AML-193 (cell line): ENCODE data around the gene HPN.
"Not testable (repeated sequence)": the region's sequence is repeated elsewhere in the genome, so short reads cannot be mapped to it uniquely, and the experiment has no call there.

ENCODE experiments used
- DNase-seq, 2 experiments: peaks; one replicate each; lab custom pipeline; 2025; lab: John Stamatoyannopoulos, UW

HPN gene

DNA sequence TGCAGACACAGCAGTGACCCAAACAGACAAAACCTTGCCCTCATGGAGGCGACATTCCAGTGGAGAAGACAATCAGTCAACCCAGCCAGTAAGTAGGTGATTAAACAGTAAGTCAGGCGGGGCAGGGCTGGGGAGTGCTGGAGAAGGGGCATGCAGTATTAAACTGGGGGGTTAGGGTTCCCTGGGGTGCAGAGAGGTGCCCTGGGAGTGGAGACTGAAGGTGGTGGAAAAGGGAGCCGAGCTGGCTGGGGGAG lies 42.9 kb downstream of the HPN start:
- no peak for DNase-seq

DNA sequence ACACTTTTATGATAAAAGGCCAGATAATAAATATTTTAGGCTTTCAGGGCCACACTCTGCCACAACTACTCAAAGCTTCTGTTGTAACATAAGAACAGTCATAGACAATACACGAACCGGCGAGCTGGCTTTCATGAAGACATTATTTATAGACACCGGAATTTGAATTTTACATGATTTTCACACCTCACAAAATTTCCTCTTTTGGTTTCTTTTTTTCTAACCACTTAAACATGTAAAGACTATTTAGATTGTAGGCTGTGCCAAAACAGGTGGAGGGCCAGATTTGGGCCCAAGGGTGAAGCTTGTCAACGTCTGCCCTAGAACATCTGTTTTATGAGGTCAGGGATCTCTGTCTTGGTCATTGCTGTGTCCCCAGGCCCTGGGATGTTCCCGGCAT lies 44.4 kb downstream of the HPN start:
- DNase-seq = no peak

DNA sequence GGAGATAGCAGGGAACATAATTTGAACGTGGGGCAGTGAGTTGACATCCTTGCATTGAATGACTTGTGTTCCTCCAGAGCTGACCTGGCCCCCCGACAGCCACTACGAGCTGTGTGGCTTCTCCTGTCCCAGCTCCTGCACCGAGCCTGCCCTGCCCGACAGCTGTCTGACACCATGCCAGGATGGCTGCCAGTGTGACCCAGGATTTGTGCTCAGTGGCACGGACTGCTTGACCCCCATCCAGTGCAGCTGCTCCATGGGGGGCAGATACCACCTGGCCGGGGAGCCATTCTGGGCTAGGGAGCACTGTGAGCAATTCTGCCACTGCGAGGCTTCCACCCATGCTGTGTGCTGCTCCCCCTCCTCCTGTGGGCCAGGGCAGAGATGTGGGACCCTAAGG lies 44.9 kb downstream of the HPN start:
- DNase-seq = no peak

DNA sequence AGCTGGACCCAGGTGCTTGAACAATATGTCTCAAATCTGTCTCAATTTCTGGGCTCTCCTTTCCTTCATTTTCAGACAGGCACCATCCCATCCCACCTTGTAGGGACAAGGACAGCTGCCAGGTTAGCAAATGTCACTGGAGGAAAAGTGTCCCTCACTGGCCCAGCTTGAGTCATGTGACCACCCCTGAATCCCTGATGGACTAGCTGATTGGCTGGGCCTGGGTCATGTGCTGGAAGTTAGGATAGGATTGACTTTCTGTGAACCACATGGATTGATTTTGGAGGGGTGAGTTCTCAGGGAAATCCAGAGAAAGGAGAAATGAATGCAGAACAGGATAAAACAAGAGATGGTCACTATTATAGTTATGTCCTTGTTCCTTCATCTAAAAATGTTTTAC lies 45.9 kb downstream of the HPN start:
- no peak for DNase-seq

DNA sequence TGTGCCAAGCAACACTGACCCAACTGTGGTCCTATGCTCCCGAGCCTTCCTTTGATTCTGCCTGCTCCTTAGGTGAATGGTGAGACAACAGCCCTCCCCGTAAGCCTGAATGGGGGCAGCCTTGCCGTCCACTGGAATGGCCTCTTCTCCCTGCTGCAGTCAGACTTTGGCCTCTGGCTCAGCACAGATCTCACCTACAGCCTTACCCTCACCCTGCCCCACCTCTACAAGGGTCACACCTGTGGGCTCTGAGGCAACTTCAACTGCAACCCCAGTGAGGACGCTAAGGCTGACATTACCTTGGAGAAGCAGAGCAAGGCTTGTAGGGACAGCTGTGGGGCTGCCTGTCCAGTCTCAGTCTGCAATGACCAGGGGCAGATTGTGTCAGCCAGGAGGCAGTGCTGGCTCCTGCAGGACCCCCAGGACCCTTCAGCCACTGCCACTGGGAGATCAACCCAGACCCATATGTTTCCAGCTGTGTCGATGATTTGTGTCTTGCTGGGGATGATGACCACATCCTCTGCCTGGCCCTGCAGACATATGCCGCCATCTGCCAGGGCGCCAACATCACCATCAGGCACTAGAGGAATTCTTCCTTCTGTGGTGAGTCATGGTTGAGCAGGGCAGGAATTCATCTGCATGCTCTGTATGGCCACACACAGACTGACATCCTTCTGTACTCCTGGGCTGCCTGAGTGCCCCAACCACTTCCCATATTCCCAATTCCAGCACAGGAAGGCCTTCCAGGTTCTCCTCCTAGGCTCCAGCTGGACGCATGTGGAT lies 46.8 kb downstream of the HPN start:
- no peak for DNase-seq

DNA sequence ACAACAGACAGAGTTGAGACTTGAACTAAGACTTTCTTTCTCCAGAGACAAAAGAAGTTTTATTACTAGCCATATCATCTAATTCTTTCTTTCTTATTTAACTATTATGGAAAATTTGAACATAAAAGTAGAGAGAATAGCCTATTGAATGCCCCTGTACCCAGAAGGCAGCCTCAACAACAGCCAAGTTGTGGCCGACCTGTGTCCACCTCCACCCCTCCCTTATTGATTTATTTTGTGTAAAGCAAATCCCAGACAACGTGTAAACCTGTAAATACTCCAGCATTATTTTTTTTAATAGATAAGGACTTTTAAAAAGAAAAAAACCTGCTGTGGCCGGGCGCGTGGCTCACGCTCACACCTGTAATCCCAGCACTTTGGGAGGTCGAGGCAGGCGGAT lies 48.0 kb downstream of the HPN start:
- DNase-seq = no peak

DNA sequence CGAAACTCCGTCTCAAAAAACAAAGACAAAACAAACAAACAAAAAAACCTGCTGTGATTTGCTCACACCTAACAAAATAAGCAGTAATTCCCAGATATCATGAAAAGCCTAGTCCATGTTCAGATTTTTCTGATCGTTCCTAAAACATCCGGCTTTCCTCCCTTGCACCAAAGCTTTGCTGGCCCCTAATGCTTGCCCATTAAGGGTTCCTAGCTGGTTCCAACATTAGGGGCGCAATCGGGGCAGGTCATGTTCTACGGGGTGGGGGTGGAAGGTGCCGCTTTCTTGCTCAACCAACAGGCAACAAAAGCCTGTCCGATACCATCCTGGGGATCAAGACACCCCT lies 48.6 kb downstream of the HPN start:
- DNase-seq = no peak

DNA sequence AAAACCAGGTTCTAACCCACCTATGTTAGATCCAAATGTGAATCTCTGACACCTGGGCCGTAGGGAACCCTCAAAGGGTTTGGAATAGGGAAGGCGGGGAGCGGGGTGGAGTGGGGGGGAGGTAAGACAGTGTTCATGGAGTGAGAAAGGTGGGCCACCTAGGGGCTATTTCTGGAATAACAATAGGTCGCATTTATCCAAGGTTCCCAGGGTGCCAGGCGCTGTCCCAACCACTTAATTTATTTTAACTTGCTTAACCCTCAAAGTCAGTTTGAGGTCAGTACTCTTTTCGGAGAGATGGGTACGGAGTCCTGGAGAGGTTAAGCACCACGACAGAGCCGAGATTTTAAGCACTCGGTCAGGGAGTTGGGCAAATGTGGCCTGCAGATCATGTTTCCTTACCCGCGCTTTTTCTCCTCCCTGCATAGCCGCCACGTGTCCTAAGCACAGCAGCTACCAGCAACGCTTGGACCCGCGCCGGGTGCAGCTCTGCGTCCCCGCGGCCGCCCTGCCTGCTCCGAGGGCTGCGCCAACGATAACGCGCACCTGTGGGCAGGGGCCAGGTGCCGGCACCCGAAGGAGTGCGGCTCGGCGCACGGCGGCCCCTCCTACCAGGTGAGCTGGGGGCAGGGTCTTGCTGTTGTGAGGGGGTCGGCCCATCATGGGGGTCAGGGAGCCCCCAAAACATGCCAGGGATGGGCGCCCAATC lies 49.1 kb downstream of the HPN start:
- peak; percentile 47 to 55 for DNase-seq

DNA sequence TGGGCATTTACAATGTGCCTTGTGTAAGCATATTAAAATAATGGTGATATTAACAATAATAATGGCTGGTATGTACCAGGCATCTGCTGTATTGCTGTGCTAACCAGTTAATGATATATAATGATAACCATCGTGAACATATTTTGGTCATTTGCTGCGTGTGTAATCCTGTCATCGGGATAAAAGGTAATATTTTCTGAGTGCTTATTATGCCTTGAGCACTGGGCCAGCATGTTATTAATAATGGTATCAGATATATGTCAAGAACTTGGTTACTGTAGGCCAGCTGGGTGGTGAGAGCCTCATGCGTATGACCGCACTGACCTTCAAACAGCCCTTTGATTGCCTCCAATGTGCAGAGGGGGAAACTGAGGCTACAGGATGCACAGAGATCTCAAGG lies 51.9 kb downstream of the HPN start:
- no peak for DNase-seq

DNA sequence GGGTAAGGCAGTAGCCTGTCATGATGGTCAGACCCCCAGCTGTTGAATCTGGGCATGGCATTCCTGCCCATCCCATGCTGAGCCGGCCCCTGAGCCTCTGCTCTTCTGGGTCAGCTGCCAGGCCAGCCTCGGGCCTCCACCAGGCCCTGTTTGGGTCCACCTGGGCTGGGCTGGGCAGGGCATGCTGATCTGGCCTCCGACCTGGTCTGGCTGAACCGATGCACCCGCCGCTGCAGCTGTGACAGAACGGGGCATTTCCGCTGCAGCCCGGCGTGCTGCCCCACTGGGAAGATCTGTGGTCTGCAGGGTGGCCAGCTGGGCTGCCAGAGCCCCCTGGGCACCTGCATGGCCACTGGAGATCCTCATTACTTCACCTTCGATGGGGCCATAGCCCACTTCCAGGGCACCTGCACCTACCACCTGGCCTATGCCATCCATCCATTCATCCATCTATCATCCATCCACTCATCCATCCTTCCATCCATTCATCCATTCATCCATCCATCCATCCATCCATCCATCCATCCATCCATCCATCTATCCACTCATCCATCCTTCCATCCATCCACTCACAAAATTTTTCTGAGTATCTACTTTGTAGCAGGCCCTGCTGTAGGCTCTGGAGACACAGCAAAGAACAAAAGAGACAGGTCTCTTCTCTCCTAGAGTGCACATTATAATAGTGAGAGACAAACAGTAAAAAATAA lies 52.6 kb downstream of the HPN start:
- no peak for DNase-seq

DNA sequence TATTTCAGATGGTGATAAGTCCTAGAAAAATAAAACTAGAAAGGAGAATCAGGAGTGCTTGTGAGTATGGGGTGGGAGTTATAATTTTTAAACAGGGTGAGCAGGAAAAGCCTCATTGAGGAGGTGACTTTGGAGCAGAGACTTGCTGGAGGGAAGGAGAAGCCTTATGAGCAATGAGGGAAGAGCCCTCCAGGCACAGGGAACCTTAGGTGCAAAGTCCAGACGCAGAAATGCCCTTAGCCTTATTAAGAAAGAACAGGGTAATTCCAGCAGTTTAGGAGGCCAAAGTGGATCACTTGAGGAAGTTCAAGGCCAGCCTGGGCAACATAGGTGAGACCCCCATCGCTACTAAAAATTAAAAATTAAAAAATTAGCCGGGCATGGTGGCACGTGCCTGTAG lies 53.1 kb downstream of the HPN start:
- DNase-seq = no peak

DNA sequence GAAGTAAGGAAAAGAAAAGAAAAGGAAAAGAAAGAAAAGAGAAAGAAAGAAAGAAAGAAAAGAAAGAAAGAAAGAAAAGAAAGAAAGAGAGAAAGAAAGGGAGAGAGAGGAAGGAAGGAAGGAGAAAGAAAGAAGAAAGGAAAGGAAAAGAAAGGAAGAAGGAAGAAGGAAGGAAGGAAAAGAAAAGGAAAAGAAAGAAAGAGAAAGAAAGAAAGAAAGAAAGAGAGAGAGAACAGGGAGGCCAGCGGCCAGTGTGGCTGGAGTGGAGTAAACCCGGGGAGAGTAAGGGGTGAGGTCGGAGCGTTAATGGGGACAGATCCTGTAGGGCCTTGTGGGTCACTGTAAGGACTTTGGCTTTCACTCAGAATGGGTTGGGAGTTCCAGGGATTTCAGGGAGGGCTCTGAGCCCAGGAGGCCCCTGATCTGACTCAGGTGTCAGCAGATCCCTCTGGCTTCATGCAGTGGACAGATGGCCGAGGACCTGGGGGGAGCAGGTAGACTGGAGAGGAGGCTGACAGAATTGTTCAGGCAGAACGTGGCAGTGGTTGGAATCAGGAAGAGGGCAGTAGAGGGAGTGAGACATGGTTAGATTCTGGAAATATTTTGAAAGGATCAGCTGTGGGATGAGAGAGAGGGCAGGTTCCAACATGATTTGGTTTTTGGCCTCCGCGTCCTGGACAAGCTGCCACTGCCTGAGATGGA lies 54.3 kb downstream of the HPN start:
- no peak for DNase-seq

DNA sequence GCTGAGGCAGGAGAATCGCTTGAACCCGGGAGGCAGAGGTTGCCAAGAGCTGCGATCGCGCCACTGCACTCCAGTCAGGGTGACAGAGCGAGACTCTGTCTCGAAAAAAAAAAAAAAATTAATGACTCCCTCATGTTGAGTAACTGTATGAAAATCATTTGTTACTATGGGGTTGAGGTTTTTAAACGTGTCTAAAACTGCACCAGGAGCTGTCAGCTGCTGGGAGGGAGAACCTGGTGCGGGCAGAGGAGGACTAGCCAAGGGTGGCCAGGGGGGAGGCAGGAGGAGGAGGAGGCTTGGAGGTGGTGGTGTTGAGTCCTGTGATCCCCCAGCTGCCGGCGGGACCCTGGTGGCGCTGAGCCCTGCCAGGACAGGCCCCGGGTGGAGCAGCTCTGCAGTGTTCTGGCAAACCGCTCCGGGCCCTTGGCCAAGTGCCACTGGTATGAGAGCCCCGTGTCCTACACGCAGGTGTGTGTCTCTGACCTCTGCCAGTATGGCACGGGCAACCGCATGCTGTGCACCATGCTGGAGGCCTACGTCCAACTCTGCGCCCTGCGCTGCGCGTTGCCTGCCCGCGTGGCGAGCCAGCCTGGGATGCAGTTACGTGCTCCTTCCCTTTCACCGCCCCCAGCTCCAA lies 57.0 kb downstream of the HPN start:
- DNase-seq = no peak

DNA sequence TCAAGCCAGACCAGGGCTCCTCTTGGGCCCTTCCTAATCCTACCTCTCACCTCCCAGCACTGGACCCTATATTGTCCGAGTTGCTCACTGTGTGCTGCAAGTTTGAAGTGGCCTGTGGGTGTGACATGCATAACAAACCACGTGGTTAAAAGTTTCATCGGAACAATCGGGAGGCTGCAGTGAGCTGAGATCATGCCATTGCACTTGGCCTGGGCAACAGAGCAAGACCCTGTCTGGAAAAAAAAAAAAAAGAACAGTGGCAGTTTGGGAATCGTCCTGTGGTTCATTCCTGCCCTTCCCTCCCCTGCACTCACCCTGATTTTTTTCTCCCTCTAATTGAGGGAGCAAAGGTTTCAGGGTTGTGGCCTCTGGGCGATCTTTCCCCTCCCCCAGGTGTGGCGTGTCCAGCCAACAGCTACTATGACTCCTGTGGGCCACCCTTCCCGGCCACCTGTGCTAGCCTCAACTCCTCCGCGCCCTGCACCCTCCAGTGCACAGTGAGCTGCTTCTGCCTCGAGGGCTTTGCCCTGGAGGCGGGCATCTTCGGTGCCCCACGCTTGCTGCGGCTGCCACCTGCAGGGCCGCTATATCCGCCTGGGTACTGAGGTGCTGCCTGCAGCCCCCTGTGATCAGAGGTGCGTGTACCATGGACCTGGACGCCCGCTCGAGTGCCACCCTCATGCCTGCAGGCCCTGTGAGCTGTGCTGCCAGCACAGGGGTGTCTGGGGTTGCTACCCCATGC lies 57.8 kb downstream of the HPN start:
- no peak for DNase-seq

DNA sequence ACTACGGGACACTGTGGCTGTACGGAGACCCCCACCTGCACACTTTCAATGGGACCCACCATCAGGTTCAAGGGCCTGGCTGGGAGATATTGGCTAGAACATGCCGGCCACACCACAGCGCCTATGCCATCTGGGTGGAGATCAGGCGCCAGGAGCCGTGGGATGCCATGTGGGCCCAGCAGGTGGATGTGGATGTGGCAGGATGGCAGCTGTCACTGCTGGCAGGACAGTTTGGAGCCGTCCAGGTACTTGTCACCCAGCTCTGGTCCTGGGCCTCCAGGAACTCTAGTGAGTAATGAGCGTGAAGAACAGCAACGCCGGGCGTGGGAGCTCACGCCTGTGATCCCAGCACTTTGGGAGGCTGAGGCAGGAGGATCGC lies 58.4 kb downstream of the HPN start:
- DNase-seq = no peak

DNA sequence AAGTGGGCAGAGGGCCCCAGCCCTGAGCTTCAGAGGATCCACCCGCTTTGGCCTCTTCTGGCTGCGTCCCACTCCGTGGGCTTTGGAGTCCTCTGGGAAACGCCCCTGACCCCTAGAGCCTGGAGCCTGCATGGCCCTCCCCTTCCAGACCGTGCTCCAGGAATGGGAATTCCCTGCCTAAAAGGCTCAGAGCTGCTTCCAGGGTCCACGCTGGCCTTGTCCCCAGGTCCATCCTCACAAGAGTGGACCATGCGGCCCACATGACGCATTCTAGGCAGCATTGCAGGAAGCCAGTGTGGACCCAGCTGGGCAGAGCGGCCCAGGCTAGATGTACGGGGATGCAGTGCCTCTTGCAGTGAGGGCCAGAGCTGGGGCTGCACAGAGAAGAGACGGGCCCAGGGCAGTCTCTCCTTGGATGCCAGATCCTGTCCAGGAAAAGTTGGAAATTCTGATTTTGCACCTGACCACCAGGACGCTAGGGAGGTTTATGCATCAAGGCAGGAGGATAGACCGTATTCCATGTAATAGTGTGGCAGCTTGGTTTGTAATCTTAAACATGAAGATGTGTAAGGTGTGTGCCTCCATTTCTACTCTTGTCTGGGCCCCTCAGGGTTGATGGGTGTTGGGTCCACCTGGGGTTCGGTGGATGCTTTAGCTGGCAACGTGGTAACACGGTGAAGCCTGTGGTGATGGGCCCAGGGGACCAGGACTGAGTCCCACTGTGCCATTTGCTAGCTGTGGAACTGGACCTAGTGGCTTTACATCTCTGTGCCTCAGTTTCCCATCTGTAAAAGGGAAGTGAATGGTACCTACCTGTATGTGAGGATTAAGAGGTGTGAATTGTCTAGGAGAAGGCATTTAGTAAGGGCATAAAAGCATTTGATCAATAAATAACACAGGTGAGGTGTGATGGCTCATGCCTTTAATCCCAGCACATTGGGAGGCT lies 59.3 kb downstream of the HPN start:
- no peak for DNase-seq

DNA sequence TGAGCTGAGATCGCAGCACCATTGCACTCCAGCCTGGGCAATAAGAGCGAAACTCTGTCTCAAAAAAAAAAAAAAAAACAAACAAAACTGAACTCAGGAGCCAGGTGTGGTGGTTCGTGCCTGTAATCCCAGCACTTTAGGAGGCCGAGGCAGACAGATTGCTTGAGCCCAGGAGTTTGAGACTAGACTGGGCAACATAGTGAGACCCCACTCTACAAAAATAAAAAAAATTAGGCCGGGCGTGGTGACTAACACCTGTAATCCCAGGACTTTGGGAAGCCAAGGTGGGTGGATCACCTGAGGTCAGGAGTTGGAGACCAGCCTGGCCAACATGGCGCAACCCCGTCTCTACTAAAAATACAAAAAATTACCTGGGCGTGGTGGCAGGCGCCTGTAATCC lies 60.4 kb downstream of the HPN start:
- DNase-seq = not testable (repeated sequence)

DNA sequence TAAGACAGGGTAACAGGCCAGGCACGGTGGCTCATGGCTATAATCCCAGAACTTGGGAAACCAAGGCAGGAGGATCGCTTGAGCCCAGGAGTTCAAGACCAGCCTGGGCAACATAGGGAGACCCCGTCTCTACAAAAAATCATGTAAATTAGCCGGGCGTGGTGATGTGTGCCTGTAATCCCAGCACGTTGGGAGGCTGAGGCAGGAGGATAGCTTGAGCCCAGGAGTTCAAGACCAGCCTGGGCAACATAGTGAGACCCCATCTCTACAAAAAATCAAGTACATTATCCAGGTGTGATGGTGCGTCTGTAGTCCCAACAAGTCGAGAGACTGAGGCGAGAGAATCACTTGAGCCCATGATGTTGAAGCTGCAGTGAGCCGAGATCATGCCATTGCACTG lies 62.1 kb downstream of the HPN start:
- not testable (repeated sequence) for DNase-seq

DNA sequence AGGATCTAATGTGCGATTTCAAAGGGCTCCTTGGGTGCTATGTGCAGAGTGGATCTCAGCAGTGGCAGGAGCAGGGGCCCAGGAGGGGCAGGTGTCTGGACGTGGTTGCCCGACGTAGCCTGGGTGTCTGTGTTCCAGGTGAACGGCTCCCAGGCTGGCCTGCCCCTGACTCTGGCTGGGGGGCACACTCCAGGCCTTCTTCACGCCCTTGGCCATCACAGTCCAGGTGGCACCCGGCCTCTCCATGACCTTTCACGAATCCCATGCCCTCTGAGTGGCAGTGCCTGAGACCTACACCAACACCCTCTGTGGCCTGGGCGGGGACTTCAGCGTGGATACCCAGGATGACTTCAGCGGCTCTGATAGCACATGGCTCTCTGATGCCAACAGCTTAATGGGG lies 62.8 kb downstream of the HPN start:
- DNase-seq = no peak

DNA sequence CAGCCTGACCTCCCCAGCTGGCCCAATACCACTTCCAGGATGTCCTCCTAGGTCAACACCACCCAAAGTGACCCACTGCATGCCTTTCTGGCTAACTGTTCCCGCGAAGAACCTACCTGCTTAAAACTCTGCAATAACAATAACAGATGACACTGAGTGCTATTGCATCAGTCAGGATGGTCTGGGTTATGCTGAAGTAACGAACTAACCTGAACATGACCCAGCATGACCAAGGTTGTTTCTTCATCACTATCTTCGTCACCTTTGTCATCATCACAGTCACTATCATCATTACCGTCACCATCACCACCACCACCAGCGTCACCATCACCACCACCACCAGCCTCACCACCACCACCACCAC lies 63.5 kb downstream of the HPN start:
- no peak for DNase-seq
